LHCN-M2 (cell line): ENCODE results near the gene CKMT2. TPM values are rescaled to one million over a fixed set of nuclear protein-coding genes. Genes with fewer than 3 reads are reported as not detected.

Experiments
- DNase-seq: peaks from one replicate; pipeline ENCODE4 v3.0.0-alpha.2; 2012; ENCODE audit warnings: low read depth
- polyA plus RNA-seq: library from polyadenylated mRNA; unstranded; fragments of >200 nt; gene quantifications from one replicate; pipeline ENCODE4 v1.2.1, GENCODE V29; 2012; ENCODE audit warnings: missing spikeins
- total RNA-seq: library from RNA; depleted of rRNA; stranded (reverse); fragments of >200 nt; gene quantifications from 2 replicates; pipeline ENCODE4 v1.2.3, GENCODE V29; 2014; rRNA removed

The CKMT2 gene
- not detected in 2 replicates for total RNA-seq
- polyA plus RNA-seq: 0.16 TPM

- no peak for DNase-seq
Measured at GRCh38 chr5:81233080-81233634, at the start of gene CKMT2. Gene CKMT2, plus strand, starts transcription at chr5:81233322. Its CDS starts 17,811 bp downstream, at chr5:81251133.

- DNase-seq: peak; percentile 18
Measured at GRCh38 chr5:81183811-81184748, 49.0 kb upstream of the CKMT2 start.

GRCh38 chr5:81184749-81185110 is 48.4 kb upstream of the CKMT2 start:
- DNase-seq: no peak

GRCh38 chr5:81187885-81188284 is 45.2 kb upstream of the CKMT2 start:
- DNase-seq: no peak

GRCh38 chr5:81188962-81189361 is 44.2 kb upstream of the CKMT2 start:
- no peak for DNase-seq

DNA sequence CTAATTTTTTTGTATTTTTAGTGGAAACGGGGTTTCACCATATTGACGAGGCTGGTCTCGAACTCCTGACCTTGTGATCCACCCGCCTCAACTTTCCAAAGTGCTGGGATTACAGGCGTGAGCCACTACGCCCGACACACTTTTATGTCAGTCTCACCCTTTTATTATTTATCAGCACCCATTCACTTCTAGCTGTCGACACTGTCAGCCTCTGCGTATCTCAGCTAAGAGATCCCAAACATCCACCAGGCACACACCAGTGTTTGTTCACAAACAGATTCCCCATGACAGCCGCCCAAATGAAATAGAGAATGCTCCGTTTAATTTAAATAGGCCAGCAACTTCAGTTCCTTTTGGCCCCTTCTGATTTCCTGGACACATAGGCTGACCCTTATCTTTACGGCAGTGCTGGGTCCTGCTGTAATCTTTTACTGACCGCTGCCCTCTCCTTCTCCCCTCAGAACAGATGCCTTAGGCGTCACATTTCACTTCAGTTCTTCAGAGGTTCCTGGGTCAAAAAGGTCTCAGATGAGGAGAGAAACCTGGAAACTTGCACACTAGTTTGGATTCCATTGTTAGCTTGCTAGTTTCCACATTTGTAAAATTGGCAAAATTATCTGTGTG is 43.1 kb upstream of the CKMT2 start:
- no peak for DNase-seq

GRCh38 chr5:81191726-81192372 is 41.3 kb upstream of the CKMT2 start:
- no peak for DNase-seq

DNA sequence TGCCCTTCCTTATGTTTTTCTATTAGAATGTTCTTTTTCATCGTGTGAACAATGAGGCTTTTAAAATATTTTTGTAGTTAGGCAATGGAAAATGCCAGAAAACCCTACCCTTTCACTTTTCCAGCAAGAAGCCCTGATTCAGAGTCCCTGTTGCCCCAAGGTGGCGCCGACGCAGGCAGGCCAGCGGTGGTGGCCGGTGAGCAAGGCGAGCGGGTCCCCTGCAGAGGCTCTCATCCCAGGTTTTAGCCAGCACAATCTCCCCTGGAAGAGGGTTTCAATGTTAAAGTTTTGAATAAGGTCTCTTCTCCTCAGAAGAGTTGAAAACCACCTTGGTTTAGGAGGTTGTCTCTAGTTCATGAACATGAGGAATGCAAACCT is 40.8 kb upstream of the CKMT2 start:
- DNase-seq: no peak

- peak; percentile 63 for DNase-seq
Measured at GRCh38 chr5:81194633-81195334, 38.3 kb upstream of the CKMT2 start.

DNA sequence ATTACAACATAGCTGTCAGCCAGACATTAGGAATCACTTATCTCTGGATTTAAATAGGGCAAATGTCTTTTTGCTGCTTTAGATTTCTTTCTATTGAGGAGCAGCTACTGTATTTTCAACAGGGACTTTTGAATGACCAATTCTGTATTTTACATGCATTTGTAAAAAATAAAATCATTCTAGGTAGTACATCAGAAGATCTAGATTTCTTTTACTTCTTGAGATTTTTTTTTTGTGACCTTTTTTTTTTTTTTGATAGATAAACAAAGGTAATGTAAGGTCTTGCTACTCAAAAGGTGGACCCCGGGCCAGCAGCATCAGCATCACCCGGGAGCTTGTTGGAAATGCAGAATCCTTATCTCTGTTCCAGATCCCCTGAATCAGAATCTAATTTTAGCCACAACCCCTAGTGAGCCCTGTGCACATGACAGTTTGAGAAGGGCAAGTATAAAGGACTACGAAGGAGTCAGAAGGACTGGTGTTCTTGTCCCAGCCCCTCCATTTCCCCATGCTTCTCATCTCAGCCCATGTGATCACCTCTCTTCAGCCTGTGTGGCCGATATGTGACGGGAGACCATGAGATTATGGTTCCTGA is 37.7 kb upstream of the CKMT2 start:
- no peak for DNase-seq

GRCh38 chr5:81202655-81203054 is 30.5 kb upstream of the CKMT2 start:
- DNase-seq: no peak

DNA sequence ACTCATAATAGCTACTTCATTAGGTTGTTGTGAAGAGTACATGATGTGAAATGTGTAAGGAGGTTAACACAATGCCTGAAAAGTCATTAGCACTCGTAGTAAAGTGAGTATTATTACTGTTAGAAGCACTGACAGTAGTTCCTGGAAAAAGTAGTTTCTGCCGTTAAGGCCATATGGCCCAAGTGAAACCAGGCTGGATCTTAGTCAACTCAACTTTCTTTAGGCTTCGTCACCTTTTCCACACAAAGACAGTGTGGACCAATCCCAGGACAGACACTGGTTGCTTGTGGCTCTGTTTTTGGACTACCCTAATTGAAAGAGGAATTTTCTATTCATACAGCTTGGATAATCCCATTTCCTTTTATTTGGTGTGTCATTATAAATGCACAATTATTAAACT is 29.4 kb upstream of the CKMT2 start:
- no peak for DNase-seq

- no peak for DNase-seq
Measured at GRCh38 chr5:81204205-81204604, 28.9 kb upstream of the CKMT2 start.

DNA sequence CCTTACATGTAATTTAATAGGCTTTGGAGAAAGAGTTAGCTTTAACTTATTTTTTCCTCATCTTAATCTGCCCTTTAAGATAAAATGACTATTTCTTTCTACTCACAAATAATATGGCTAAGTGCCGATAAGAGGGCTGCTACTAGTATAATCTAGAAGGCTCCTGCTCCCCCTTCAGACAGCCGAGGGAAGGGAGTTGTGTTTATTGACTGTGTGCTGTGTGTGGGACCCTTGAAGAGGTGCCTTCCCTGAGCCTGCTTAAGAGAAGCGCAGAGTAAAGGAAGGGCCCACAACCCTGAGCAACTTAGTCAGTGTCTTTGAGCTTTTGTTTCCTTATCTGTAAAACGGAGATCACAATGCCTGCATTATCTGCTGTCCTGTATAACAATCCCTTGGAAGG is 28.1 kb upstream of the CKMT2 start:
- no peak for DNase-seq

DNA sequence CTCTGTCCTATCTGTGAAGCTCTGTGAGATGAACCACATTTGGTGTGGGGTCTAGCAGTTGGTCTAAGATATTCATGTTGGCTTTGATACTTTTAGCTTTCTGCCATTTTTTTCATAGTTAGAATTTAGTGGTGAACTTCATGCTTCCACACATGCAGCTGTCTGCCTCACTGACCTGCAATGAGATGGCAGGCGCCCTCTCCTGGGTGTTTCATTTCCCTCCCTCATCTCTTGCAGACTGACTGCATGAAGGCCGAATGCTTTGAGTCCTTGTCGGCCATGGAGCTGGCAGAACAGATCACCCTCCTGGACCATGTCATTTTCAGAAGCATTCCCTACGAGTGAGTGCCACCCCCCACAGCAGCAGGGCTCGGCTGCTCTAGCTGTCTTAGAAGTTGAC is 26.1 kb upstream of the CKMT2 start:
- DNase-seq: peak; percentile 47

DNA sequence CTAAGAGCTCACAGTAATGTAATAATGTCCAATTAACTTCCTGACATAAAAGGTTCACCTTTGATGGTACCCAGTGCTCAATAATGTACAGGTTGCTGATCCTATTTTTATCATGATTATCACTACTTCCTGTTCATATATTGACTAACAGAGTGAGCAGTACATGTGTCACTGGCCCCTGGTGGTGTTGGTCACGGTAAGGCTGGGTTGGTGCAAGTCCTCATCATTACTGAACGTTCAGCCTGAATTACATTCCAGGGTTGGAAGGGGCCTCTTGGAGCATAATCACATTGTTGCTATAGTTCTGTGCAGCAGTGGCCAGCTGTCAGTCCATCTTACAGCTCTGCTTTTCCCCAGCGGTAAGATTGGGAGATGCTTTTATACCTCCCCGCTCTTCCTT is 24.2 kb upstream of the CKMT2 start:
- peak; percentile 13 for DNase-seq

- DNase-seq: no peak
Measured at GRCh38 chr5:81209386-81209785, 23.7 kb upstream of the CKMT2 start.

DNA sequence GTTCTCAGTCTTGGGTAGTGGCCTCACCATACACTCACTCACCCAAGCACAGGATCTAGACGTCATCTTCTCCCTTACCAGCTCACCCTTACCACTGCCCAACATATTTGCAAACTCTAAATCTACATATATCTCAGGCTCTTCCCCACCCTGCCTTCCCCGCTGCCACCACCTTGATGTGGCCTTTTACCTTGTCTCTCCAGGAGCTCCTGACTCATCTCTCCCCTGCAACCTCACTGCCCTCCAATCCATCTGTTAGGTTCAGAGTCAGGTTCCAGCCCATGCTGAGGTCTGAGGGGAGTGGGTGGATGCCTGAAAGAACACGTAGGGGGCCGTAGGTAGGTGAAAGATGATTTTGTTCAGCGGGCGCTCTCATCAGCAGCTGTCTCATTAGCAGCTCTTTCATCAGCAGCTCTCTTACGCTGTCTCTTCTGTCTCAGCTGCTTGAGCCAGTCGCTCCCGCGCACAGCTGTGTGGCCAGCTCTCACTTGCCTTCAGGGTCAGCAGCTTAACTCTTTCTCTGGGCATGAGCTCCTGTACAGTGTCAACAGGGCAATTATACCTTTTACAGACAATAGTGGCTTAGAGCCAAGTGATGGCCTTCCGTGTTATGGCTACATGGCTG is 23.1 kb upstream of the CKMT2 start:
- DNase-seq: no peak

DNA sequence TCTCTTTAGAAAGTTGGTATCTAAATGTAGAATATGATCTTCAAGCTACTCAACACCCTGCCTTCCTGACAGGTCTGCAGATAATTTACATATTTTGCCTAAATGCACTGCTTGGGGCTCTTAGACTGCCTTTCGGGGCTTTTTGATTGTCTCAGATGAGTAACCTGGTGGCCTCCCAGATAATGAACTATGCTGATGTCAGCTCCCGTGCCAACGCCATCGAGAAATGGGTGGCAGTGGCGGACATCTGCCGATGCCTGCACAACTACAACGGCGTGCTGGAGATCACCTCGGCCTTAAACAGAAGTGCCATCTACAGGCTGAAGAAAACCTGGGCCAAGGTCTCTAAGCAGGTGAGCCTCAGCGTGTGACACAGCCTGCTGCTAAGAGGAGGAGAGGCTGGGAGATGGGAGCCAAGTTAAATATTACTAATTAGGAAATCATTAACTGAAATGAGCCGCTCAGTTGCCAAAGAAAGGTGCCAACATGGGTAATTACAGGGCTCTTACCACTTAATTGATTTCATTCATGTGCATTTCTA is 20.8 kb upstream of the CKMT2 start:
- DNase-seq: no peak

- DNase-seq: no peak
Measured at GRCh38 chr5:81213070-81213469, 20.1 kb upstream of the CKMT2 start.
